Measurements from ENCODE around the gene URB2. TPM values are rescaled to one million over a fixed set of nuclear protein-coding genes. Genes with fewer than 3 reads are reported as not detected.

Gene URB2
- total RNA-seq, 1 experiment from 2014 or later: 20.4 TPM

DNA sequence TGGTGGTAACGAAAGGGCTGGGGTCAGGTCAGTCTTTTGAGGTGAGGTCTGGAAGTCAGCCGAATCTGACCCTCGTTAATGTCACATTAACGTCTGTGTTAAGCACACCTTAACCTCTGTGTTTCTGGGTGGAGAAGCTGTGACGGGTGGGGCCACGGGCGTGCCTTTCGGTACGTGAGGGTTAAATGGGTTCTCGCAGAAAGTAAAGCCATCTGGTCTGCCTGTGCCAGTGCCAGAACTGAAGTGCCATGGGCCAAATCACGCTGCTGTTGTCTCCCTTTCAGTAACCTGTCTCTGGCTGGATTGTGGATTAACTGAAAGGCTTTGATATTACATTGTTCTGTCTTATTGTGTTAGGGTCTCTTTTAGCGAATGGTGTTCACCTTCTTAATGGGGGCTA is 14.4 kb downstream of the URB2 start:
- no peak overlapping the region for H3K27ac ChIP-seq (ENCODE audit: low read depth, low read length)
- no peaks in the 10 kb centered on the region for H3K9me2 ChIP-seq (ENCODE audit: insufficient read depth)
- H2AFZ ChIP-seq (ENCODE audit: low read depth, low read length, poor library complexity, severe bottlenecking): no peak overlapping the region
- no TSS peak for BruUV-seq (replicated peaks)
- no peak for TF ChIP-seq SIN3A (IDR thresholded peaks at IDR 0.05; ENCODE audit: low read depth)
- no peak for TF ChIP-seq YY1 (IDR thresholded peaks at IDR 0.05; ENCODE audit: extremely low read depth, insufficient replicate concordance, low read depth, low read length)
- TF ChIP-seq POLR2AphosphoS5 (IDR thresholded peaks at IDR 0.05; ENCODE audit: low read depth, low read length): no peak
- no peak for TF ChIP-seq EGR1 (IDR thresholded peaks at IDR 0.05; ENCODE audit: low read depth)
- no peak for TF ChIP-seq ZFX (IDR thresholded peaks at IDR 0.05)
- TF ChIP-seq EZH2phosphoT487 (IDR thresholded peaks at IDR 0.05; ENCODE audit: borderline replicate concordance): no peak
- no peak for TF ChIP-seq REST (IDR thresholded peaks at IDR 0.05; ENCODE audit: low read depth)
- no peak for TF ChIP-seq SRF (IDR thresholded peaks at IDR 0.05; ENCODE audit: low read depth)
- no peak for TF ChIP-seq ZNF274 (IDR thresholded peaks at IDR 0.05; ENCODE audit: low read depth, low read length)
- TF ChIP-seq, protein P1, sequence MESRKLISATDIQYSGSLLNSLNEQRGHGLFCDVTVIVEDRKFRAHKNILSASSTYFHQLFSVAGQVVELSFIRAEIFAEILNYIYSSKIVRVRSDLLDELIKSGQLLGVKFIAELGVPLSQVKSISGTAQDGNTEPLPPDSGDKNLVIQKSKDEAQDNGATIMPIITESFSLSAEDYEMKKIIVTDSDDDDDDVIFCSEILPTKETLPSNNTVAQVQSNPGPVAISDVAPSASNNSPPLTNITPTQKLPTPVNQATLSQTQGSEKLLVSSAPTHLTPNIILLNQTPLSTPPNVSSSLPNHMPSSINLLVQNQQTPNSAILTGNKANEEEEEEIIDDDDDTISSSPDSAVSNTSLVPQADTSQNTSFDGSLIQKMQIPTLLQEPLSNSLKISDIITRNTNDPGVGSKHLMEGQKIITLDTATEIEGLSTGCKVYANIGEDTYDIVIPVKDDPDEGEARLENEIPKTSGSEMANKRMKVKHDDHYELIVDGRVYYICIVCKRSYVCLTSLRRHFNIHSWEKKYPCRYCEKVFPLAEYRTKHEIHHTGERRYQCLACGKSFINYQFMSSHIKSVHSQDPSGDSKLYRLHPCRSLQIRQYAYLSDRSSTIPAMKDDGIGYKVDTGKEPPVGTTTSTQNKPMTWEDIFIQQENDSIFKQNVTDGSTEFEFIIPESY (IDR thresholded peaks at IDR 0.05; ENCODE audit: extremely low read depth, insufficient replicate concordance, low read length): no peak
- TF ChIP-seq, protein P2, sequence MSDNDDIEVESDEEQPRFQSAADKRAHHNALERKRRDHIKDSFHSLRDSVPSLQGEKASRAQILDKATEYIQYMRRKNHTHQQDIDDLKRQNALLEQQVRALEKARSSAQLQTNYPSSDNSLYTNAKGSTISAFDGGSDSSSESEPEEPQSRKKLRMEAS (IDR thresholded peaks at IDR 0.05): no peak
- TF ChIP-seq POLR2A (IDR thresholded peaks at IDR 0.05; ENCODE audit: borderline replicate concordance, extremely low read depth, insufficient read depth, insufficient read length): no peak
- no peak overlapping the region for H3K4me2 ChIP-seq (ENCODE audit: low read length)
- no peak overlapping the region for H3K9ac ChIP-seq (ENCODE audit: low read length)
- POLR2A ChIA-PET: interaction anchor here (1.1 kb wide), 1 partner anchor 13 kb away, joined by 3 read pairs; no protein-coding TSS in a partner anchor
- H3K27me3 ChIP-seq (ENCODE audit: insufficient read depth, low read length): no peaks in the 10 kb centered on the region
- no peak for DNase-seq (ENCODE audit: low read depth, low spot score)
- CTCF ChIA-PET: no interaction called here
- no peaks in the 10 kb centered on the region for H3K4me1 ChIP-seq (ENCODE audit: control insufficient read depth in 1 of 2, insufficient read depth in 2 of 2, low read length in 2 of 2)
- H3K36me3 ChIP-seq (ENCODE audit: control insufficient read depth in 1 of 2, insufficient read depth in 2 of 2, low read length in 2 of 2): peaks cover 36 to 37% of the 10 kb centered on the region in 2 experiments
- H3K79me2 ChIP-seq (ENCODE audit: insufficient read depth, low read length): peaks cover 81% of the 10 kb centered on the region
- RAD21 ChIA-PET (ENCODE audit: low non-redundant PET in 1 of 2, low total read pairs in 2 of 2, uncharacterized antibody in 2 of 2, unreplicated experiment in 2 of 2): no interaction called here
- no peak overlapping the region for H3K4me3 ChIP-seq (replicated peaks in 1 of 2; ENCODE audit: low read depth in 1 of 2, low read length in 2 of 2)
- intact Hi-C loops (cut with micrococcal nuclease): no loop called here
- H3K9me3 ChIP-seq (ENCODE audit: control insufficient read depth in 1 of 2, insufficient read depth in 1 of 2, low read depth in 1 of 2, low read length in 2 of 2): no peaks in the 10 kb centered on the region
- no peaks in the 10 kb centered on the region; the same call in 1 of the 2 replicates for H4K20me1 ChIP-seq (ENCODE audit: insufficient read depth)
- ATAC-seq: no peak
